ENCODE results near the gene TWSG1.

DNA sequence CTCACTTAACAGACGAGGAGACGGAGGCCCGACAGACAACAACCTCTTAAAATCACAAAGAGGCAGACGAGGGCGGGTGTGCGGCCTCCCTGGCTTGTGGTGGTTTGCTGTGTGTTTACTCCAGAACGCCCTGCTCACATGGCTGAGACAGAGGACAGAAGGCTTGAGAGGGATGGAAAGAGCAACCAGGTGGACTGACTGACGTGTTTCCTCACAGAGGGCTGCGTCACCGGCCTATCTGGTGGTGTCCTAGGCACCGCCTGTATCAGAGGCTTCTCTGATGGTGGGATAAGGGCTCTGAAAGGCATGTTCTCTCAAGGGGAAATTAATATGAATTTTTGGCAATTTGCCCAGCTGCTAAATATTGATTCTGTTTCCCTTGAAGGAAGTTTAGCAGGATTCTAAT is 93.7 kb downstream of the TWSG1 start:
- TF ChIP-seq POLR2AphosphoS5 (IDR thresholded peaks at IDR 0.05; ENCODE audit: insufficient read depth in 1 of 2, low read depth in 1 of 2) (no peak), CTCF (IDR thresholded peaks at IDR 0.05) (no peak), POLR2A (IDR thresholded peaks at IDR 0.05) (no peak)

All from vagina (tissue), 2 donors.